Islet of Langerhans (tissue), 1 donor: ENCODE data around the gene PIK3R5.
"Not testable (repeated sequence)": the region's sequence is repeated elsewhere in the genome, so short reads cannot be mapped to it uniquely, and the experiment has no call there.

Experiments used
- FAIRE-seq: peaks from one replicate; lab custom pipeline; 2011; peaks lifted over from hg19 to GRCh38; lab: Jason Lieb, UNC

The PIK3R5 gene

GRCh38 chr17:8986295-8986694 lies 20.8 kb upstream of the PIK3R5 start:
- no peak for FAIRE-seq

DNA sequence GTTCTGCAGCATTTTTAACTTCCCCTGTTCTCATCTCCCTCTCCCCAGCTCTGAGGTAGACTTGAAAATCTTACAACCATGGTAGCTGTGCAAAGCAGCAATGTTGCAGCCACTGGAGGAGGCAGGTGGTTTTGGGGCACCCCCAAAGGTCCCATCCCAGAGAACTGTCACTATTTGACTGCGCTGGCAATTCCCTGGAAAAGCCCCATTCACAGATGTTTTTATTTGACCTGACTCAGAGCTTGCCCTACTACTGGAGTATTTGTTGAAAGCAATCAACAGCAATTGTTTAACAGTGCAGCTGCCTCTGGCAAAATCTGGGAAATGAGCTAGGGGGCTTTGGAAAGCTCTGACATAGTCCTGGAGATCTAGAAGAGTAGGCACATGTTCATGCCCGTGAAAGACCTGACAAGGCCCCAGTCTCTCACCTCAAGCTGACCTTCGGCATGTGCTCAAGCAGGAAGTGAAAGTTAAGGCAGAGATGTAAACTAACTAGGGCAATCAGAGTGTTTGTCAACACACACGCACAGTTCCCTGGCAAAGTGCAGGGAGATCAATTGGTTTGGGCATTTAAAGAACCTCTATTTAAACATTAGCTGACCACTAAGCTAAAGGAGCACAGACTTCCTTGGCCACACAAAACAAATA lies 19.7 kb upstream of the PIK3R5 start:
- no peak for FAIRE-seq

DNA sequence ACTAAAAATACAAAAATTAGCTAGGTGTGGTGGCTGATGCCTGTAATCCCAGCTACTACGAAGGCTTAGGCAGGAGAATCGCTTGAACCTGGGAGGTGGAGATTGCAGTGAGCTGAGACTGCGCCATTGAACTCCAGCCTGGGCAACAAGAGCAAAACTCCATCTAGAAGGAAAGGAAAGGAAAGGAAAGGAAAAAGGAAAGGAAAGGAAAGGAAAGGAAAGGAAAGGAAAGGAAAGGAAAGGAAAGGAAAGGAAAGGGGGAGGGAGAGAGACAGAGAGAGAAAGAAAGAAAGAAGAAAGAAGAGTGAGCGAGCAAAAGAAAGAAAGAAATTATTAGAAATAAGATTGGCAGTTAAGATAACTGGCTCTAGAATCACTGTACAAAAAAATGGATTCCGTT lies 18.7 kb upstream of the PIK3R5 start:
- not testable (repeated sequence) for FAIRE-seq

- no peak for FAIRE-seq
Measured at GRCh38 chr17:8981443-8981842, 15.9 kb upstream of the PIK3R5 start.

DNA sequence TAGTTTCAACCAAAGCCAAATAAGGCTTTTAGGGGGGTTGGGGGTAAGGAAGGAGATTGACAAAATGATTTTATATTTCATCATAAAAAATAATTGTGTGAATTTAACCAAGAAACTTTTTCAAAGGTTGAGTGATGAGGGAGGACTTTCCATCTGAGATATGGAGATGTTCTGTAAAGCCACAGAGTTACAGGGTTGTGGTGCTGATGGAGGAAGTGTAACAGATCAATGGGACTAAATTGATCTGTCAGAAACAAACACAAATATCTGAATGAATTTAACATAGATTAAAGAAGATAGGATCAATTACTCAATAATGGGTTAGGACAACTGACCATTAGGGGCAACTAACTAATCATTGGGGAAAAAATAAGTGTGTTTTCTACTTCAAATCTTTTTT lies 14.2 kb upstream of the PIK3R5 start:
- no peak for FAIRE-seq

- FAIRE-seq = no peak
Measured at GRCh38 chr17:8976638-8977037, 11.1 kb upstream of the PIK3R5 start.

- no peak for FAIRE-seq
Measured at GRCh38 chr17:8975091-8975725, 9.7 kb upstream of the PIK3R5 start.

GRCh38 chr17:8969901-8970300 lies 4.4 kb upstream of the PIK3R5 start:
- no peak for FAIRE-seq

DNA sequence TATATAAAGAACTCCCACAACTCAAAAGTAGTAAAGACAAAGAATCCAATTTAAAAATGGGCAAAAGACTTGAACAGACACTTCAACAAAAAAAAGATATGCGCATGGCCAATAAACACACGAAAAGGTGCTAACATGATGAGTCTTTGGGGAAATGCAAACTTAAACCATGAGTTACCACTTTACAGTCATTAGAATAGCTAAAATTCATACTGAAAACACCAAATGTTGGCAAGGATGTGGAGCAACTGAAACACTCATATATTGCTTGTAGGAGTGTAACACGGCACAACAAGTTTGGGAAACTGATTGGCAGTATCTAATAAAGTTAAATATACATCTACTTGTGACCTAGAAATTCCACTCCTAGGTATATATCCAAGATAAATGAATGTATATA lies 3.0 kb upstream of the PIK3R5 start:
- no peak for FAIRE-seq

DNA sequence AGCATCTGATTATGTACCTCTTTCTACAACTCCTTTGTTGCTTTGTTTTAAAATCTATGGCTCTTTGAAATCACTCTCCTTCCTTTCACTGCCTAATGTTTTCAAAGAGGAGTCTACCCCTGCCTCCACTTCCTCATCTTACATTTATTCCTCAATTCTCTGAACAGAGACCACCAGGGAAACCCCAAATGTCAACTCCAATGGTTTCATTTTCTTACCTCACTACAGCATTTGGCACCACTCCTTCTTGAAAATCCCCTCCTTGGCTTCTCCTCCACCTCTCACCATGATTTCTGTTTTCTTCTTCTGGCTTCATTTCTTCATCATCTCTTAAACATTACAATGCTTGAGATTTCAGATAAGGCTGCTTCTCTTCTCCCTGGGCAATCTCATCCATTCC lies 2.4 kb upstream of the PIK3R5 start:
- FAIRE-seq = no peak

- FAIRE-seq = no peak
Measured at GRCh38 chr17:8966926-8967325, 1.4 kb upstream of the PIK3R5 start.

GRCh38 chr17:8964801-8965393 lies 610 bp downstream of the PIK3R5 start:
- no peak for FAIRE-seq

- FAIRE-seq = no peak
Measured at GRCh38 chr17:8963647-8964258, 1.8 kb downstream of the PIK3R5 start.

GRCh38 chr17:8963014-8963413 lies 2.5 kb downstream of the PIK3R5 start:
- no peak for FAIRE-seq

DNA sequence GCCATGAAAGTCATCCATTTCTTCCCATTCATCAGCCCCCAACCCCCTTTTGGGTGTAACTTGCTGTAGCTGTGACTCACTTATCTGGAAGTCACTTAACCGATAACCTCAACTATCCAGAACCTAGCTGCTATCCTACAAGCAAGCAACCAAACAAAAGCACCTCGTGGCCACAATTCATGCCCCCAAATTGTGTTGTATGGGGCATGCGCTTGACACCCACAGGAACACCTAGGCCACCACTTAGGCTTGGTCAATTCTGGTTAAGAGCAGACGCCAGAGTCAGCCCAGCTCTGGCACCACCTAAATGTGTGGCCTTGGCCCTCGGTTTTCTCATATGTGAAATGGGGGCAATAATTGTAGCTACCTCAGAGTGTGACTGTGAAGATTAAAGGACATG lies 3.7 kb downstream of the PIK3R5 start:
- FAIRE-seq = no peak

GRCh38 chr17:8960325-8961140 lies 5.0 kb downstream of the PIK3R5 start:
- no peak for FAIRE-seq

- no peak for FAIRE-seq
Measured at GRCh38 chr17:8959312-8959918, 6.1 kb downstream of the PIK3R5 start.

DNA sequence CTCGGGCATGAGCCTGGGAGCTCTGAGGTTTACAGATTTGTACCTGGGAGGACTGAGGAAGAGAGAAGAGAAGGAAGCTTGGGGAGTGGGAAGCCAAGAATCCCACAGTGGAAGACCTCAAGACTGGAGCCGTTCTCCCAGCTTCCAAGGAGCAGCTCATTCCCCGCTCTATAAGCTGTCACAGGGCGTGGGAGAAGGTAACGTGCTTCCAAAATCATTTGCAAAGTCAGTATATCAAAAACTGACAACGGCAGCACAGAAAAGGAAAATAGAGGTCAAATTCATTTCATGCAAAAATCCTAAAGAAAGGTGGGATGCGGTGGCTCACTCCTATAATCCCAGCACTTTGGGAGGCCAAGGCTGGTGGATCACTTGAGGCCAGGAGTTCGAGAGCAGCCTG lies 7.8 kb downstream of the PIK3R5 start:
- no peak for FAIRE-seq

GRCh38 chr17:8956465-8956902 lies 9.0 kb downstream of the PIK3R5 start:
- FAIRE-seq = no peak

DNA sequence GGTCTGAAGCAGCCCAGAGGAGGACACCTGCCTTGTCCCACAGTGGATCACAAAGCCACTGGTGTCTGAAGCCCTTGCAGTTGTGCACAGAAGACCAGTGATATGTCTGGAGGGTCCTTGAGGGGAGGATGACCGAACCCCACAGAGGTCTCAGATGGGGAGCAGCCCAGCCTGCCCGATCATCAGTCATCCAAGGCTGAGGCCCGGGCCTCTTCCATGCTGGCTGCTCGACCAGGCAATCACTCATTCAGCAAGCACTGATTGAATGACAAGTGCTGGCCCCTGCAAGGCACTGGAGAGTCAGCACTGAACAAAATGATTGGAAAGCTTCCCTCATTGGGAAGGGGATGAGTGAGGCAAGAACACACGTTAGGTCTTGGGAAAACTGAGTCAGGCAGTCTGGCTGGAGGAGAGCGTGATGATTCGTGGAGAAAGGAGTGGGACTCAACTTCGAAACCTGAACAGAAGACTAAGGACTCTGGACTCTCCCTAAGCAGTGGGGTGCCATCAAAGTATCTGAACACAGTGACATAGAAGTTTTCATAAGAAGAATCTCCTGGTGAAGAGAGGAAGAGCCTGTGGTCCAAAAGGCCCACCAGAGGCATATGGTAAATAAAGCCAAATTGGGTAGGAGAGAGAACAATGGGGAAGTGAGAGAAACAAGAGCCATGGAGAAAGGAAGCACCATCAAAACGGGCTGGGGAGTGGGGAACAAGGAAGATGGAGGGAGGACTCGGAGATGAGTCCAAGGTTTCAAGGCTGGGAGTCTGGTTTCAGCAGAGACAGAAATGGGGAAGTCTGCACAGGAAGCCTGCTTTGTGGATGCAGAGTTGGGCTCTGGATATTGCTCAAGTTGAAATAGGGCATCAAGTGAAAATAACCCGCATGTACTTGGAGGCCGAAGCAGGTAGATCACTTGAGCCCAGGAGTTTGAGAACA lies 10.2 kb downstream of the PIK3R5 start:
- FAIRE-seq = no peak

DNA sequence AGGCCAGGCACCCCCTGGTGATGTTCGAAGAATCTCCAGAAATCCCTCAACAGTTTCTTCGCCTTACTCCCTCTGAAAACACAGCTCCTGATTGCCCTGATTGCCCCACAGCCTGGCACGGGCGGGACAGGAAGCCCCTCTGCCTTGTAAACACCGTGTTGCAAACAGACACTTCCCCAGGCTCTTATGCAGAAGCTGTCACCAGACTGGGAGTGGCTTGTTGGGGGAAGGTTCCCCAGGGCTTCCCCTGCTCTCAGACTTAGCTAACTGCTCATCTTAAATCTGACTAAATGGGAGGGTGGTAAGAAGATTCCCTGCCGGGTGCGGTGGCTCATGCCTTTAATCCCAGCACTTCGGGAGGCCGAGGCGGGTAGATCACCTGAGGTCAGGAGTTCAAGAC lies 11.2 kb downstream of the PIK3R5 start:
- FAIRE-seq = no peak
